ENCODE data around the gene DHX29.

Gene DHX29

DNA sequence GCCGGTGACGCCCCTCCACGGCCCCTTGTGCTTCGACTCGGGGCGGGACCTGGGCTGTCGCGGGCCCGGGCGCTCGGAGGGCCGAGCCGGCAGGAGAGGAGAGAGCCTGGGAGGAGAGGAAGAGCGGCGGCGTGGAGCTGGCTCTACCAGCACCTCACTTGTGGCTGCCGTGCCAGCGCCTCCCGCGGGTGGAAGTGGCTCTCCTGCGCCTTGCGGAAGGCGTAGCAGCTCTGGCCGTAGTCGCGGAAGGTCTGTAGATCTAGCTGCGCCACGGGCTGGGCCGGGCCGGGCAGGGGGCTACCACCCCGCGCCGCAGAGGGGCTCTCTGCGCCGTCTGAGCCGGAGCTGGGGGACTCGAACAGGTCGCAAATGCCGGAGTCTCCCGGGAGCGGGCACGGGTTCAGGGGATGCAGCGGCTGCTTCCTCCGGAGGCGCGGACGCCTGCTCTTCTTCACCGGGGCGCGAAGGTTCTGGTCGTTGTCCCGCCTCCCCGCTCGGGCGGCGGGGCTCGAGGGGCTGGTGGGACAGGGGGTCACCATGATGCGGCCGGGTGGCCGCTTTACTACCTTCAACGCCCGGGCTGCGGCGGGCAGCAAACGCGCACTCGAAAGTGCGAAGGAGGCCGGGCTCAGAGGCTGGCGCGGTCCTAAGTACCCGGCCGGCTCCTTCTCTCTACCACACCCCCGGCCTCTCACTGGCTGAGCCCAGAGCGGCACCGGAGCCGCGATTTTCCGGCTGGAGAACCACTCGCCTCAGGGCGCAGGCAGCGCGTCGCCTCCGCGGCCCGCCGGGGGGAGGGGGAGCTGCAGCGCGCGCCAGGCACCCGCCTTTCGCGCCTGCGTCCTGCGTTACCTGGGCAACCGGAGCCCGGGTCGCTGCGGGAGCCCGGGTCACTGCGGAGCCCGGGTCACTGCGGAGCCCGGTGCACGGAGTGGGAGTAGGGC is 74.2 kb downstream of the DHX29 start, which contains the start of gene CCNO:
Gene CCNO (minus strand): TSS at position 624 of the 944 bp plus-strand sequence. CDS start 85 bp downstream, at position 539.
- DNase-seq (ENCODE audit: low read depth, low spot score), result no peak

DNA sequence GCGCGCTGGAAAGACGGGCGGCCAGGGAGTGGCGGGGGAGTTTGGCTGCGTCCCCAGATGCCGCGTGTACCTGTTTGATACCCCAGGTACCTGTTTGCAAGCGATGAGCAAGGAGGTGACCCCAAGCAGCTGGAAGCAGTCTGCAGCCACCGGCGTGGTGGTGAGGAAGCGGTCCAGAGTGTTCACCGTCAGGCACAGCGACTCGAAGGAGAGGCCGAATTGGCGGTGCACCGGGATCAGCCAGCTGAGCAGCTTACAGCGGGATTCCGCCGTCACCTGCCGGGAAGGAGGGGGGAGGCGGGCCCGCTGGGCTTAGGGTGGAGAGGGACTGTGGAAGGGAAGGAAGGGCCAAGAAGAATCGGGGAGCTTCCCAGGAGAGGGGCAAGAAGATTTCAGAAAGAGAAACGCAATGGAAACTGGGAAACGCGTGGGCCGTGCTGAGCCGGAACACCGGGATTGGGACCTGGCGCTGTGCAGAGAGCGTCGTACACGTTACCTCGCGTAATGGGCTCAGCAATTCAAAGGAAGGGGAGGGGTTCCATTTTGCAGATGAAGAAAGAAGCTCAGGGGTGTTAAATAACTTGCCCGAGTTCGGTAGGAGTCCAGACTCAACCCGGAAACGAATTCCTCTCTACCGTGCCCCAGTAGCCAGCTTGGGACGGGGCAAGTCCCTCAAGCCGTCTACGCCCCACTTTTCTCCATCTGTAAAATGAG is 75.1 kb downstream of the DHX29 start:
- no peak for DNase-seq (ENCODE audit: low read depth, low spot score)

DNA sequence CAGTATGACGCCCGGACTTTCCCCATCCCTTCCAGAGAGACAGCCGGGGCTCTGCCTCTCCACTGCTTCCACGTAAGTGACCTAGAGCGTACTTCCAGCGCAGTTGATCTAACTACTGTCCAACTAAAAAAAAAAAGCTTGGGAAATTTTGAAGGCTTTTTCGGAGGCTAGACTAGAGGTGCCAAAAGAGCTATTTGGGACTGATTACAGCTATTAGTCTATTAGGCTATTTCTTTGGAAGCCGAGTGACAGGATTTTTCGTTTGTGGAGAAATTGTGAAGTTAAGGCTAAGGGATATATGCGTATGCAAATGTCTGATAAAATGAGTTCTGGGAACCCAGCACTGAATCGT is 75.6 kb downstream of the DHX29 start:
- DNase-seq (ENCODE audit: low read depth, low spot score), result no peak

DNA sequence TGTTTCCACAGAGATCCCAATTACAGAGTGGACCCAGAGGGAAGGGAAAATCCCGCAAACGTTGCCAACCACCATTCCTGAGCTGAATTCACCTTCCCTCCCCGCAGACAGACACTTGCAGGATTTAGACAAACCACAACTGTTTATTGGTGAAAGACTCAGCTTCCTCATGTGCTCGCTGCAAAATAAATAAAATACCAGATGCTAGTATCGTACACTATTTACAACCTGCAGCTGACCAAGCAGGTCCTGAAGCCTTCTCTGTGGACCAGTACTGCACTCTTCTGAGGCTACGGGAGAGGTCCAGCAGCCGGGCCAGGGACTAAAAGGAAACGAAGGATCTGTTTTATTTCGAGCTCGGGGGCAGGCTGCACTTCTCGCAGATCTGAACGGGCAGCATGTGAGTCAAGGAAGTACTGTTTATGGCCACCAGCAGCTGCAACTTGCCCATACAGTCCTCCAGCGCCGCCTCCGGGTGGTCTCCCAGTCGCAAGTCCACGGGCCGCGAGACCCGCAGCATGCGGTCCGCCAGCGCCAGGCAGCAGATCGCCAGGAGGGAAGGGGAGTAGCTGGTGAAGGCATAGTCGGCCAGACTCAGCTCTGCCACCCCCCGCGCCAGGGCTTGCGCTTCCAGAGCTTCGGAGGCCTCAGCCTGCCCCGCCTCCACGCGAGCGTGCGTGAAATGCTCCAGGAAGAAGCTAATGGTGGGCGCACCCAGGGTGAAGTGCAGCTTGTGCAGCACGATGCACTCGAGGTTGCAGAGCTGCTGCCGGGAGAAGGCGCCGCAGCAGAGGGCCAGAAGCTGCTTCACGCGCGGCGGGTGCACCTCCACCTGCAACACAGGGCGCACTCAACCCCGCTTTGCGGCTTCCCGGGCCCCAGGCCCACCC is 76.2 kb downstream of the DHX29 start:
- no peak for DNase-seq (ENCODE audit: low read depth, low spot score)

DNA sequence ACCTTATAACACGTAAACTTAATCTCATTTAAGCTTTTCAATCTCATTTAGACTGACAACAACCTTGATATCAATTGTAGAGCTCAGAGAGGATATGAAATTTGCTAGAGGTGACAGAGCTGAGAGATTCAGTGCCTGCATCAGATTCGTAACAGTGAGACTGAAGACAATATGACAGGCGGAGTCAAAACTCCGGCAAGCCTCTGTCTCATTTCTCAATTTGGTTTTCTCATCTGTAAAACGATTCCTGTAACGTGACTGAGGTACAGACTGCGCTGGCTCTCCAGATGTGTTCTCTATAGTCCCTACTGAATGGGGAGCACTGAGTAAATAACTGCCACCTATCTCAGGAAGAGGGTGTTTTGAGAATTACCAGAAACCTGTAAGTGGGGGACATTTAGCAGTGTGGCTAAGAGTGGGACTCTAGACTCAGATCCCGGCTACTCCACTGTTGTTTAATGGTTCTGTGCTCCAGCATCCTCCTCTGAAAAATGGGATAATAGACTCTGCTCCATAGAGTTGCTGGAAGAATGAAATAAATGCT is 77.3 kb downstream of the DHX29 start:
- DNase-seq (ENCODE audit: low read depth, low spot score), result no peak

DNA sequence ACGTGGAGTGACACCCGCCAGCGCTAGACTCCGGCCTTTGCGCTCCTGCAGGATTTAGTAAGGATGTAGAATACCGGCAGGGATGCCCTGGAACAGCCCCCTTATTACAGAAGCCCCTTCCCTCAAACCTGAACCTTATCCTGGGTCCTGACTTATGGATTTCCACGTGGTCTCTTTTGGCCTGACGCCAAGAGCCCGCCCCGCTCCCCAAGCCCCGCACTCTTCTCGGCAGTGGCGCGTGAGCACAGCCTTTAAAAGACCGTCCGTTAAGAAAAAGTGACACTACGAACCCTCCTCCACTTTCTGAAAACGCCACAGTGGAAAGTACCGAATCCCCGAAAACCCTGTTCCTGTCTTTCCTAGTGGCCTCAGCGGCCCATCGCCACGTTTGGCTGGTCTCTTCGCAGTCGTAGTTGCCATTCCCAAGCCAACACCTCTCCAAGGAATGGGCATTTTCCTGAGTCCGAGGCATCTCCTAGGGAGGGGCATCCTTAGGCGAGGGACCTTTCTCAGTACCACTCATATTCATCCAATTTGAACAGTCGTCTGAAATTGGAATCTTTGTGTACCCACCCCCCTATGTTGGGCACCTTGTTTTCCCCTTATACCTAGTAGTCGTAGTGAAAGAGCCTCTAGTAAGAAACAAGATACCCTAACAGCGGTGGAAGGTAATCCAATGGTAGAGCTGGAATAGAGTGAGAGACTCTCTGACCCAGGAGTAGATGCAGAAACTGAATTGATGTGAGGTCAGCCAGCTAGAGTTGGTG is 79.6 kb downstream of the DHX29 start:
- no peak for DNase-seq (ENCODE audit: low read depth, low spot score)

DNA sequence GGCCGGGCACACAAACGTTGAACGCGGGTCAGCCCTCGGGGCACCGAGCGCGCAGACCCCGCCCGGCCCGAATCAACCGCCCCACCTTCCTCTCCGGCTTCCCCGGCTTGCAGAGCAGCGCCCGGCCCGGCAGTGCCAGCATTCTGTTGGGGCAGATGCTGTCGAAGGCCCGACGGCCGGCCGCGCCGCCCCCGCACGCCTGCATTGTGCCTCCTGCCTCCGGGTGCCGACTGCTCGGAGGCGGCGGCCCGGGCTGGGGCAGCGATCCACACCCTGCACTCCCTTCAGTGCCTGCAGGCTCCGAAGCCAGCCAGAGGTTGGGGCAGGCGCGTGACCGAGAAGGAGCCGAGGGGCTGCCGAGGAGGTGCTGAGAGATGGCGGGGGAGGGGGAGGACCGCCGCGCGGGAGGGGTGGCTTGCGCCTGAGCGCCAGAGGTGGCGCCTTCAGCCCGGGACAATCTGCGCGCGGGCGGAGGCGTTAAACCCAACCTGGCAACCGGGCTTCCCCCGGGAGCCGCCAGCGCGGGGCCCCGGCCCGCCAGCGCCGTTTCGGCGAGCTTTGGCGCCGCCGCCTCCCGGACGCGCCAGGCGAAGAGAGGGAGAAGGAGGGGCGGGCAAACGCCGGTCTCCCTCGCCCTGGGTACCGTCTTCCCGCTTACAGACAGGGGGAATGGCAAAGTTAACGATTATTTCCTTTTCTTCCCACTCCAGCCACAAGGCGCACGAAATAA is 80.4 kb downstream of the DHX29 start, which contains the start of gene MCIDAS:
Gene MCIDAS (minus strand): TSS at position 382 of the 730 bp plus-strand sequence. CDS start 177 bp downstream, at position 205.
- no peak for DNase-seq (ENCODE audit: low read depth, low spot score)

DNA sequence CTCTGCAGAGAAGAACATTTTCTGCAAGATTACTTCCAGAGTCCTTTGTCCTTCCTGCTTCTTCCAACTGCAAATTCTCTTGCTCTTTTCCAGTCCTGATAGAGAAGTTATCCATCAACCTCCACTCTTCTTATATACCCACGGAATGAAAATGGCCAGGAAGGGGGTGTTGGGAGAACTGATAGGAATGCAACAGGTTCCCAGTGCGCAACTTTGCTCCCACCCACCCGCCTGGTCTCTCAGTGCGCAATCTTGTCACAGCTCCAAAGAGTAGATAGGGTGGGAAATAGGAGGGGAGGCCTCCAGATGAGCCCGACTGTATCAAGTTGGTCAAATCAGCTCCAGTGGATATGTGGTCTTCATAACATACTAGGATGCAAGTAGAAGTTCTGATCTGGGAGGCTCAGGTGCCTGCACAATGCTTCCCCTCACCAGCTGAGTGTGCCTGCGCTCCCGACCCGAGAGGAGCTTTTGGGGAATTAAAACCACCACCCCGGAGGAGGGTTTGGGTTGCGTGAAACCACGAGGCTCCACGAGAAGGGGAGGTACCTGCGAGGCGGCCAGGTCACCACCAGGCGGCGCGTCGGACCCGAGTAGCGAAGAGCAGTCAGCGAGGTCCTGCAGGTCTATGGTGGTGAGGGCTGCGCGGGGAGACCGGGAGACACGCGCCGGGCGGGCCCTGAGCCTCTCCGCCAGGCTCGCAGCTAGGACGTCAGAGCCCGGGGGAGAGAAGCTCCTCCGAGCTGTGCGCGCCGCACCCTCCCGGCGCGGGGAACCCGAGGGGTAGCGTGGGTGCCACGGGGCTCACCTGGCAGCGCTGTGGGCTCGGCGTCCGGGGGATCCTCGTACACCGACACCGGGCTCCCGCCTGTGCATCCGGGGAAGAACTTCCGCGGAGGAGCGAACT is 81.2 kb downstream of the DHX29 start:
- DNase-seq (ENCODE audit: low read depth, low spot score), result no peak

DNA sequence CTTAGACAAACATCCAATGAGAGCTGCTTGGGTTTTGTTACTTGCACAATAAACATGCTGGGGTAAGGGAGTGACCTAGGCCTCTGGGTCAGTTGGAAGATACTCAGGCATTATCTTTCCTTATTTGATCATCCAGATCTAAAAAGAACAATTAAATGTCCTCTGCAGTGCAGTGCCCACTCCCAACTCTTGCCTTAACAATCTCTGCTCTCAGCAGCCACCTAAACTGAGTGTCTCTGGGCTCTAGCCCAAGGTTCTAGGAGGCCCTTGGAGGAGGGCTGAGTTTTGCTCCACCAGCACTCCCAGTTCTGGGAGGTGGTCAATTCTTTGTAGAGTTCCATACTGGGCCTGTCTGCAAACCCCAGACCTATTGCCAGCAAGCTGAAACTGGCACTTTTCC is 82.1 kb downstream of the DHX29 start:
- DNase-seq (ENCODE audit: low read depth, low spot score), result no peak

DNA sequence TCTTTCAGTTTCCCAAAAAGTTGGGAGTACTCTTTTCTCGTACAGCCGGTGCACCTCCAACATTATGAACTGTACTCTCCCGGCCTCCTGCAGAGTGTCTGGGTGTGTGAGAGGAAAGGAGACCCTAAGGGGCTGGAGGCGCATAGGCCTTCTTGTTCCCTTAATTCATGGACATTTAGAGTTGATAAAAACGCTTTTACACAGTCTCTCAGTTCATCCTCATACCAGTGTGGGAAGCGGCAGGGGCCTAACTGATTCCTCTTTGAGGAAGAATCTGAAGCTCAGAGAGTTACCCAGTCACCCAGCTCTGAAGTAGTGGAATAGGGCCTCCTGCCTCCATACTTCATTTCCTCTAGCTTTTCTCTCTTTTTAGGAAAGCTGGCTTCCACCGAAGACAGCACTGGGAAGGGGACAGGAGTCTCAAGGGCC is 83.7 kb downstream of the DHX29 start:
- DNase-seq (ENCODE audit: low read depth, low spot score), result no peak

DNA sequence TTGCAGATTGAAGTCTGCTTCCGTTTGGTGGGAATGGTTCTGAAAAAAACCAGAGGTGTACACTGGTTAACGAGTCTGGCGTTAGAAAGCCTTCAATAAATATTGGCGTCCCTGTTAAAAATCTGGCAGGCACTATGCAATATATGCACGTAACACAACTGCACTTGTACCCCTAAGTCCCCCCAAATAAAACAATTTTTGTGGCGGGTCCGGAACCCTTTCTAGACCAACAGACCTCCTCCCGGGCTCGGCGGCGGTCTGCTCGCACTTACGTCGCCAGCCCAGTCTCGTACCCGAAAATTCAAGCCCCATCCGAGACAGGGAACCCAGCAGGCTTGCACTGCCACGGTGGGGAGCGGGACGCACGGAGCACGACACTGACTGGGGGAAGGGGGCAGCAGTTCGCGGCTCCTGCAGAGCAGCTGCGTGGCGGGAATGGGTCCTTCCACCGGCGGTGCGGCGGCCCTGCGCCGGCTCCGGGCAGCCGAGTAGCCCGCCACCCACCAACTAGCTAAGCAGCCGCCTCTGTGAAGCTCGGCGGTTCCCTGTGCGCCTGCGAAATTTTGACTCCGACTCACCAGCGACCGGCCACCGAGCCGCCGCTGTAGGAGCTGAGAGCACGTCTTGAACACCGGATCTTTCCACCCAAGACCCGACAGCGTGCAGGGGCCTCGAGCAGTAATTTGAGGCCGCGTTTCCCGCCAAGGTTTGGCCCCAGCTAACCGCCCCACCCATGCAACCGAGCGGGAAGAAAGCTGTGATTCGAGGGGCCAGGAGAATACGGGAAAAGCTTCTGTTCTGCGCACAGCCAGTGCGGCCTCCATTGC is 84.3 kb downstream of the DHX29 start:
- DNase-seq (ENCODE audit: low read depth, low spot score), result no peak

DNA sequence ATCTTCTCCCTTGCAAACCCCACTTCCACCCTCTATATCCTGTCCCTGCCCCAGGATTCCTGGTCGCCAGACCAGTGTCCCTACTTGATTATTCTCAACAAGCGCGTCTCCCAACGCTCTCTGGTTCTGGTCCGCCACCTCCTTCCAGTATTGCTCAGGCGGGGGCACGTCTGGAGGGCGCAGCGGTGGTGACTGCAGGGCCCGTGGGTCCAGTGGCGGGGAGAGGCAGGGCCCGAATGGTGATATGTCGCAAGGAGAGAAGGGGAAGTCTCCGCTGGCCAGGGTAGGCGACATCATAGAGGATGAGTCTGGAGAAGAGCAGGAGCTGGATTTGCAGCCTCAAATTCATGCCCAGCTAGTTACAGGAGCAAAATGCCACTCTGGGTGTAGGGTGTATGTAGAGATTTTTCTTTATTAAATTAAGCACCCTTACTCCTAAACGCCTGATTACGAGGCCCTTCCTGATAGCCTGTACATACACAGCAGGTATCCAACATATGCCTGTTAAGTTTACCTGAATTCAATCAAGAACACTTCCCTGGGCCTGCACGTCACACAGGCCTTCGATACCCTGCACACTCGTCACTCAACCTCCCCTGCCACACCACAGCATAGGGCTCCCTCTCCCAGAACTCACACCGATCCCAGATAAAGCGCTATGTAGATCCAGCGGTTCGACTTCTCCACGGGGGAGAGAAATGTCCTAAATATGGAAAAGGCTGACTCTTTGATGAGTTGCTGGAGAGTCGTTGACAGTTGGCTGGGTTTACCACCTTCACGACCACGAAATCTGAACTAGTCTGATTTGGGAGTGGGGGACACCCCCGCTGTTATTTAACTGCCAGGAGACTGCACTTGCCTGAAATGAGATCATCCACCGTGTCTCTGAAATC is 85.2 kb downstream of the DHX29 start:
- DNase-seq (ENCODE audit: low read depth, low spot score), result no peak

DNA sequence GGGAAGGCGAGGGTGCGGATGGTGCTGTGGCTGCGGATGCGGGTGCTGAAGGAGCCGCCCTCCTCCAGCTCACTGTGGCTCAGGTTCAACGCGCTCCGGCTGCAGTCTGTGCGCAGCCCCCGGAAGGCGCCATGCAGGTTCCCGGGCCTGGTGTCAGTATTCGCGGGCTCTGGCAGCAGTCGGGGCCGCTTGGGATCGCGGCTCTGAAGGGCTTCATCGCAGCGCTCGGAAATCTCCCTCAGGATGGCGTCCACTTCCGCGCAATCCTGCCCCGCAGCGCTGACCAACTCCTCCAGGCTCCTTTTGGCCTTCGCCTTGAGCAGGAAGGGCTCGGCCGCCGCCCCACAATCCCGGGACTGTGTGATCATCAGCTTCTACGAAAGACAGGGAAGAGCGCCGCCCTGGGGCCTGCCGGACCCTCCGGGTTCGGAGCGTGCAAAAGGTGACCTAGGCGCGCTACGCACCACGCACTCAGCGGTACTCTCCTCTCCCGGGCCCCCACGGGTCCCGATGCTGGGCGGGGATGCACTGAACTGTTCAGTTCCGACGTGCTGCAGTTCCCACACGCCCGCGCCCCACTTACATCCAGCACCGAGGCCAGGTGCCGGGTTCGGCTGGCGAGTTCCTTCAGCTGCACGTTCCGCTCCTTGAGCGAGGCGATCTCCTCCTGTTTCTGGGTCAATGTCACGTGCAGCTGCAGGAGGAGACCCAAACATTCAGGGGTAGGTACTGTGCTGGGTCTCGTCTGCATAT is 86.9 kb downstream of the DHX29 start:
- no peak for DNase-seq (ENCODE audit: low read depth, low spot score)

DNA sequence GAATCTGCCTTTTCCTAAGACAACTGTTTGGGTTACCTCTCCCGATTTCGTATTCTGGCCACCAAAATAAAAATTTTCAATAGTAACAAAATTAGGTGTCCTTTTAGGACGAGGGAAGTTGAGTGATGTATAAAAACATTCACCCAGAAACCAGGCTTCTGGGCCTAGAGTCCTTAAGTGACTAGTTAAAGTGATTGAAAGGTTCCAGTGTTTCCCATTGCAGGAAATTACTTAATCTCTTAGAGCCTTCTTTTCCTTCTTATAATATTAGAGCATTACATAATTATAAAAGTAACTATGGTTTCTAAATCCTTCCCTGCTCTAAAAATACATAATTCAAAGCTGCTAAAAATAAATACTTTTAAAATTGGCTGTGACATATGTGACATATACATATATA is 87.7 kb downstream of the DHX29 start:
- no peak for DNase-seq (ENCODE audit: low read depth, low spot score)

DNA sequence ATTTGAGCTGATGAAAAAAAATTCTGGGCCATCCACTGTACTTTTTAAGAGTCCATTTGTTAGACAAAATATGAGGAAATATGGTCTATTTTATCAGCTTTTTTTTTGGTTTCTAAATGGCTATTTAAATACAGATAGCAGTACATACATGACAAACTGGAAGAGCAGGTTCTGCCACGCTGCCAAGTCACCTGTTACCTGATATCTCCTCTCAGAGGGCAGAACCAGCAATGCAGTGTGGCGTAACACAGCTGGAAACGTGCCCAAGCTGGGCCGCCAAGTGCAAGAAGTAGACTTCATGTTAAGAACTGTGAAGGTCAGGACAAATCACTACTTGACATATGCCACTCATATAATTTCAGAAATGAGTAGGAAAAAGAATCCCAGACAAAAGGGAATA is 88.5 kb downstream of the DHX29 start:
- no peak for DNase-seq (ENCODE audit: low read depth, low spot score)

DNA sequence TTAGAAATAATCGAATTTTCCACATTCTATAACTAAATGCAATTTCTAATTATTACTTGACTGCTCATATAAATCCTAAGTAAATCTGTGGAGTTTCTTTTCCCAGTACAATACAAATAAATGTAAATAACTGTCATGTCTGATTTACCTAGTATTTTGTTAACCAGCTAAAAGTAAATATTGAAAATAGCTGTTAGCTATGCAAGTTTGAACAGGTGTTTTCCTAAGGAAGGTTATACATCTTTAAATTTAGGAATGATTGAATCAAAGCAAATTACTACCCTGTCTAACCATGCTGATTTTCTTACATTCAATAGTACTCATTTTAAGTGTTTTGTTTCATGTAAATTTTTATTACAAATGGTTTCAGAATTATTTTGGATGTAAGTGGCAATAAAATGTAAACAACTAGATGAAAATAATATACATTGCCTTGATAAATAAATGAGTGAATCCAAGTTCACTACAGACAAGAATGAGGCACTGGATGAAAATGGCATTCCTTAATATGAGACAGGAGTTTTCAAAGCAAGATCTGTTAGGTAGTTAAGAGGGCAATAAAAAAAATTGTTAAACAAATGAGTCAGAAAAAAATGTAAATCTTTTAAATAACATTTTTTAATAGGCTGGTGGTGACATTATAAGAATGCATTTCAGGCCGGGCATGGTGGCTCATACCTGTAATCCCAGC is 96.2 kb downstream of the DHX29 start:
- DNase-seq (ENCODE audit: low read depth, low spot score), result no peak
